NCI-H1092 treated with DMSO at 0.1 percent for 48 hours (cell line): ENCODE data around the gene HOGA1.
"Not testable (repeated sequence)": the region's sequence is repeated elsewhere in the genome, so short reads cannot be mapped to it uniquely, and the experiment has no call there.

Source experiments
- DNase-seq: peaks from one replicate; lab custom pipeline; 2025; lab: John Stamatoyannopoulos, UW

Gene HOGA1

GRCh38 chr10:97584060-97584797 is at the start of gene HOGA1:
Gene HOGA1 (plus strand): TSS chr10:97584389. CDS start chr10:97584704, 315 bp downstream.
- DNase-seq = no peak

GRCh38 chr10:97534746-97535367 is 49.3 kb upstream of the HOGA1 start:
- no peak for DNase-seq

- DNase-seq = no peak
Measured at GRCh38 chr10:97537186-97537869, 46.9 kb upstream of the HOGA1 start.

DNA sequence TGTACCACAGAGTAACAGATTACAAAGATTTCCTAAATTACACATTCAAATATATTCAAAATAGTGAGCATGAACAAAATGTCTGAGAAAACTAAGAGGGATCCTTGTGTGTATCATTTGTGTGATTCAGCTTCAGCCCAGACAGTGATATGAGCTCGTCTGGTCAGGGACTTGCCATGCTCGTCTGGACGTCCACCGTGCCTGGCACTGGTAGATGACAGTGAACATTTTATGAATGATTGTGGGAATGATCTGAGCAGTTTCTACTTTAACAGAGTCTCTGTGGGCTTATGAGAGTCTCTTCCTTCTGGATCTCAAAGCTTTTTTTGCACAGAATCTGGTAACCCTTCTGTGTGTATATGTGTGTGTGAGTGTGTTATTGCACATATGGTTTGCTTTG is 45.8 kb upstream of the HOGA1 start:
- DNase-seq = no peak

DNA sequence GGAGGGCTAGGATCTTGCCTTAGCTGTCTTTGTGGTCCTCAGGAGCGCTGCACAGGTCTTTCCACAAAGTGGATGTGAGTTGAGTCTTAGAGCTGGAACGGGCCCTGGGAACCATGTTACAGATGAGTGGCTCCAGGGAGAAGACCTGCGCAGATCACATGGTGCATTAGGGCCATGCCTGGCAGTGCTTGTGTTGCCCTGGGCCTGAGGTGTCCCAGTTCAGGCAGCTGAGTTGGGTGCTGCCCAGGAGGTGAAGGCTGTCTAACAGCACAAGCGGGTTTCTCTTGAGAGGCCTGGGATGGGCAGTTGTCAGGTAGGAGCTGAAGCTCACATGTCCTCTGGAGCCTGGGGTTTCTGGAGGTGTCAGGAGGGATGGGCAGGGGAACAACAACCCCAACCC is 45.4 kb upstream of the HOGA1 start:
- DNase-seq = no peak

- DNase-seq = no peak
Measured at GRCh38 chr10:97539523-97540200, 44.5 kb upstream of the HOGA1 start.

DNA sequence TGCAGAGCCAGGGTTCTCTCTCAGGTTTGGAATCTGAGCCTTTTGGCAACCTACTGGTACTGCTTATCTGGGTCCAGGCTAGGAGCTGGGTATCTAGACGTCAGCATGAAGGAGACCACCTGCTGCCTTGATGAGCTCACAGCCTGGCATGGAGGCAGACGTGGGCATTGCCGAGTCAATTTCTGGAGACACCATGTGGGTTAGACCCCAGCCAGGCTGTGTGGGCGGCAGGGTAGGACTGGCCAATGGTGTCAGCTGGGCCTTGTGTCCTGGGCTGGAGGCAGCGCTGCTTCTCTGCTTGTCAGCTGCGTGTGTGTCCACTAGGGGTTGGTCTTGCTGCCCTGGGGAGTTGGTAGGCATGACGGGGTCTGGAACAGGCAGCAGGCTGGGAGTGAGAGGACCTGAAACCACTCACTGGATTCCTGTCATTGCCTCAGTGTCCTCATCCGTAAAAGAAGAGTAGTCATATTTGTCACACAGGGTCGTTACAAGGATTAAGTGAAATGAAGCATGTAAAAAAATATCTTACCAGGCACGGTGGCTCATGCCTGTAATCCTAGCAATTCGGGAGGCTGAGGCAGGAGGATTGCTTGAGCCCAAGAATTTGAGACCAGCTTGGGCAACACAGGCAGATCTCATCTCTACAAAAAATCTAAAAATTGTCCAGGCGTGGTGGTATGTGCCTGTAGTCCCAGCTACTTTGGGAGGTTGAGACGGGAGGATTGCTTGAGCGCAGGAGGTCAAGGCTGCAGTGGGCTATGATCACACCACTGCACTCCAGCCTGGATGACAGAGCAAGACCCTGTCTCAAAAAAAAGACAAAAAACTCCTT is 43.3 kb upstream of the HOGA1 start:
- DNase-seq = no peak

GRCh38 chr10:97542169-97543024 is 41.8 kb upstream of the HOGA1 start:
- DNase-seq = no peak

GRCh38 chr10:97543025-97543546 is 41.1 kb upstream of the HOGA1 start:
- no peak for DNase-seq

DNA sequence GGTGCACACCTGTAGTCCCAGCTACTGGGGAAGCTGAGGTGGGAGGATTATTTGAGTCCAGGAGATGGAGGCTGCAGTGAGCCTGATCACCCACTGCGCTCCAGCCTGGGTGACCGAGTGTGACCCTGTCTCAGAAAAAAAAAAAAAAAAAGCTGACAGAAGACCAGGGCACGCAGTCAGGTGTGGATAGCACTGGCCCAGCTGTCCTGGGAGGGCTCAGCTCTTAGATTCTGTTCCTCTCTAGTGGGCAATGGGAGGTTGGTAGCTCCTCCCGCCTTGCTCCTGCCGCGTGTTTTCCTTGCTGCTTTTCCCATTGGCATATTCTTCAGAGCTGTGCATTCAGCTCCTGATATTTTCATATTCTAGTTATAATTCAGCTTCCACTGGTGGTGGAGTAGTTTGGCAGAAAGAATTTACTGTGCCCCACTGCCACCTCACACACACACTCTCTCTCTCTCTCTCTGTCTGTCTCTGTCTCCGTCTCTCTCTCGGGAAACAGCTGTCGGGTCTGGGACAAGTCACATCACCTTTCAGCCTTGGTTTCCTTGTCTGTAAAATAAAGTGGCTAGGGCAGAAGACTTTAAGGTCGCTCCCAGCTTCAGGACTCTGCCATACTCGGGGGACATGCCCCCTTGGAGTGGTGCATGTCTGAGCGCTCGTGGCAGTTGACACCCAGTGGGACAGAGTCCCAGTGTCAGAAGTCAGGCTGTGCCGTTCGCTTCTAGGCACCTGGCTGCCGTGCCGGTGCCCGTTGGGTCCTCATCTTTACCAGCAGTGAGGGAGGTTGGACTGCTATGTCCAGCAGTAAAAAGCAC is 37.5 kb upstream of the HOGA1 start:
- DNase-seq = no peak

GRCh38 chr10:97547271-97547600 is 37.0 kb upstream of the HOGA1 start:
- no peak for DNase-seq

- no peak for DNase-seq
Measured at GRCh38 chr10:97547962-97548361, 36.2 kb upstream of the HOGA1 start.

GRCh38 chr10:97548828-97549455 is 35.2 kb upstream of the HOGA1 start:
- DNase-seq = no peak

GRCh38 chr10:97549587-97550322 is 34.4 kb upstream of the HOGA1 start:
- no peak for DNase-seq

DNA sequence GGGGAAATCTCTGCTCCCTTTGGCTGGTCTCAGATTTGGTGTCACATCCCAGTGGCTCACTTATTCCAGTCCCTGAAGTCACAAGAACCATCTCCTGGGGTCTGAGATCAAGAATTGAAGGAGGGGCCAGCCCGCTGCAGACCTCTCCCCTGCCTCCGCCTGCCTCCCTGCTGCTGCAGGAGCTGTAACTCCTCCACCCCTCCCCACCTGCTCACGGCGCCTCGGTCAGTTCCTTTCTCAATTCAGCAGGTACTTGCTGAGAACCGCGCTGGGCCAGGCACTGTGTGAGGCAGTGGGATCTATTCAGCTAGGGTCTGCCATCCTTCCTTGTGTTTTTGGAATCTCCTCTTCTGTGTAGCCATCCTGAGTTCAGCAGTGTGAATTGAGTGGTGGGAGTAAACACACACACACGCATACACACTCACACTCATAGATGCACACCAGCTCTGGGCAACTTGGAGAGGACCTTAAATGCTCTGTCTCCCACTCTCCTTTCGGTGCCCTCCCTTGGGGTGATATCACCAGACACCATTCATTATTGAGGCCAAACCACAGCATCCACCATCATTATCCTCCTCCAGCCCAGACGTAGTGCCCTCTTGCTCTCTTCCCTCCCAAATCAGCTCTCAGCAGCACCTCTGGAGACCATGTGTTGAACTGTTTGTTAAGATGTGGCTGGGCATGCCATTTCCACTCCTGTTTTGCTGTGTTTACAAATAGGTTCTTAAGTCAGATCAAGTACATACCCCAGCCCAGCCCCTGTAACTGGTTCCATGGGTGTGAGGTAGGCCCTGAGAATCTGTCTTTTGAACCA is 33.6 kb upstream of the HOGA1 start:
- no peak for DNase-seq

DNA sequence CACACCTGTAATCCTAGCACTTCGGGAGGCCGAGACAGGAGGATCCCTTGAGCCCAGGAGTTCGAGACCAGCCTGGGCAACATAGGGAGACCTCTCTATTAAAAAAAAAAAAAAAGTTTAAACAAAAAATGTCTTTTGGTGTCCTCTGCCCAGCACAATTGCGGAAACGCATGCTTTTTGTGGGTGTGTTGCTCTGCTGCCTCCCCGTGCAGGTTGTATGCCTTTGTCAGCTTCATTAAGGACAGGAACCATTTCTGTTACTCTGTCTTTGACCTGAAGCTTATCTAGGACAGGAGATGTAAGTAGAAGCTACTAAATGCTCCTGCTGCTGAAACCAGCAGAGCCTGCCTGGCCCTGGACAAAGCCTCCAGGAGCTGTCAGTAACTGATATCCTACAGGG is 32.9 kb upstream of the HOGA1 start:
- no peak for DNase-seq

DNA sequence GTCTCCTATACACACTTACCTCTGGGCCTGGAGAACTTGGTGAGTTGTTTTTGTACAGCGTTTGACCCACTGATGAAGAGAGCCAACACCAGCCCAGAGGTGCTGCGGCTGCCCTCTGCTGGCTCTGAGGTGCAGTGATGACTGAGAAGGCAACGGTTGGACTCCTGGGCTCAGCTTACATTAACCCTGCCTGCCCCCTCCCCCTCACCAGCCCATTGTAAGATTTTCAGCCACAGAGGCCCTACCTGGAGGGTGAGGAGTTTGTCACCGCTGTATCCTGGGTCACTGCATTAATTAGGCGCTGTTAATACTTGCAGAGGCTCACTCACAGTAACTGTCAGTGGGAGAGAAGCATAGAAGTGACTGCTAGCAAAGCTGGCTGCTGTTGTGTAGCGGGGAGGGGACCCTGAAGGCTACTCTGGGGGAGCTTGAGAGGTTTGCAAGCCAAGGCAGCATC is 30.6 kb upstream of the HOGA1 start:
- peak; percentile 33 for DNase-seq

GRCh38 chr10:97554336-97554735 is 29.9 kb upstream of the HOGA1 start:
- DNase-seq = not testable (repeated sequence)
